GM12892 (cell line): ENCODE measurements around the gene DUSP5.

Experiments
- POLR2A ChIP-seq: IDR thresholded peaks from 2 replicates; pipeline ENCODE4 v1.6.1; 2011; ENCODE audit warnings: low read depth, low read length, control low read depth
- TAF1 ChIP-seq: IDR thresholded peaks from 2 replicates; pipeline ENCODE4 v1.6.1; 2011; ENCODE audit warnings: low read depth, mild to moderate bottlenecking, control low read depth, low read length, borderline replicate concordance

DNA sequence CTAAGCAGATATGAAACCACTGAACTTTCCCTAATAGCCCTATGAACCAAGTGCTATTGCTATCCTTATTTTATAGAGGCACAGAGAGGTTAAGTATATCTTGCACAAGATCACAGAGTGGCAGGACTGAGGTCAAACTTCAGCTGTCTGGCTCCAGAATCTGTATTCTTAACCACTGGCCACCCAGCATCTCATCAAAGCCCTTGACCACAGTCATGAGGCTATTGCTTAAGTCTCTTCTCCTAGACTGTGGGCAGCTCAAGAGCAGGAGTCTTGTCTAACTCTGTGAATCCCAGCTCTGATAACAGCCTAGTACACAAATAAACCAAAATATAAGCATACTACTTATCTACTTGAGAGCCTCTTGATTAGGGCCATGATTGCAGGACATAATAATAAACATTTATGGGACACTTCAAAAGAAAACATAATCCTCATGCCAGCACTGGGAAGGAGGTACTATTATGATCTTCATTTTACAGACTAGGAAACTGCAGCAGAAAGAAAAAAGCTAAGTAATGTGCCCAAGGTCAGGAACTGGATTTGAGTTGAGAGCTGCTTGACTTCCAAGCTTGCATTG is 47.3 kb downstream of the DUSP5 start:
- TF ChIP-seq TAF1 (no peak), POLR2A (no peak)
